ENCODE measurements around the gene PILRB.
A peak's percentile ranks its signal among the peaks of the same experiment; 100 is the strongest.
"Not testable (repeated sequence)": the region's sequence is repeated elsewhere in the genome, so short reads cannot be mapped to it uniquely, and the experiment has no call there.

PILRB gene

GRCh38 chr7:100358027-100358856 lies at the start of gene PILRB:
Gene PILRB, plus strand, starts transcription at chr7:100358117. Its CDS starts 186 bp downstream, at chr7:100358303.
- in situ Hi-C loops (cut with MboI; ENCODE audit: low sequenced_read_pairs) = loop anchor here (5.0 kb wide), 1 partner anchor 49 kb away; no protein-coding TSS in a partner anchor

GRCh38 chr7:100318329-100318728 lies 39.6 kb upstream of the PILRB start:
- H3K36me3 ChIP-seq (replicated peaks); in situ Hi-C loops (cut with MboI; ENCODE audit: low sequenced_read_pairs); H3K4me3 ChIP-seq; H3K9me3 ChIP-seq; H3K27me3 ChIP-seq (ENCODE audit: low read depth); DNase-seq (ENCODE audit: low spot score in 2 of 2); H3K4me1 ChIP-seq: not testable (repeated sequence)

More at GRCh38 chr7:100358027-100358856, at the start of gene PILRB:
- Histone ChIP-seq H3K36me3 (replicated peaks) (peaks cover 91% of the 10 kb centered on the region), H3K27me3 (ENCODE audit: low read depth) (no peaks in the 10 kb centered on the region), H3K9me3 (no peaks in the 10 kb centered on the region), H3K4me1 (no peaks in the 10 kb centered on the region), H3K4me3 (no peak within 1 kb of the TSS)
- DNase-seq (ENCODE audit: low spot score in 2 of 2) = no peak

DNA sequence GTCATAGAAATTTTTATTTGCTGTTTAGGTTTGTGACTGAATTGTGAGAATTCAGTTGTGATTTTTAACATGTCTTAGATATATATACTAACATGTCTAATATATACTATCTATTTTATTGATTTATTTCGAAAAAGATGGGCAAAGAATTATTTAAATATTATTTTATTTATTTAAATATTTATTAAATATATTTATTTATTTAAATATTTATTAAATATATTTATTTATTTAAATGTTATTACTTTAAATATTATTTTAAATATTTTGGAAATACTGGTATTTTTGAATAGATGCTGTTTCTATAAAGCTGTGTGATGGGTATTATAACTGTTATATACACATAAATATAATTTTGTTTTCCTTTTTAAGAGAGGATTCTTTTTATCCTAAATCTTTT lies 36.3 kb upstream of the PILRB start:
- in situ Hi-C loops (cut with MboI; ENCODE audit: low sequenced_read_pairs); H3K4me3 ChIP-seq; H3K4me1 ChIP-seq; H3K9me3 ChIP-seq; H3K27me3 ChIP-seq (ENCODE audit: low read depth); DNase-seq (ENCODE audit: low spot score in 2 of 2); H3K36me3 ChIP-seq (replicated peaks): not testable (repeated sequence)

- DNase-seq (ENCODE audit: low spot score in 2 of 2); H3K4me1 ChIP-seq; H3K9me3 ChIP-seq; H3K4me3 ChIP-seq; in situ Hi-C loops (cut with MboI; ENCODE audit: low sequenced_read_pairs); H3K36me3 ChIP-seq (replicated peaks); H3K27me3 ChIP-seq (ENCODE audit: low read depth): not testable (repeated sequence)
Measured at GRCh38 chr7:100324194-100324593, 33.7 kb upstream of the PILRB start.

GRCh38 chr7:100325671-100326070 lies 32.2 kb upstream of the PILRB start:
- H3K4me1 ChIP-seq; in situ Hi-C loops (cut with MboI; ENCODE audit: low sequenced_read_pairs); H3K36me3 ChIP-seq (replicated peaks); H3K27me3 ChIP-seq (ENCODE audit: low read depth); DNase-seq (ENCODE audit: low spot score in 2 of 2); H3K4me3 ChIP-seq; H3K9me3 ChIP-seq: not testable (repeated sequence)

DNA sequence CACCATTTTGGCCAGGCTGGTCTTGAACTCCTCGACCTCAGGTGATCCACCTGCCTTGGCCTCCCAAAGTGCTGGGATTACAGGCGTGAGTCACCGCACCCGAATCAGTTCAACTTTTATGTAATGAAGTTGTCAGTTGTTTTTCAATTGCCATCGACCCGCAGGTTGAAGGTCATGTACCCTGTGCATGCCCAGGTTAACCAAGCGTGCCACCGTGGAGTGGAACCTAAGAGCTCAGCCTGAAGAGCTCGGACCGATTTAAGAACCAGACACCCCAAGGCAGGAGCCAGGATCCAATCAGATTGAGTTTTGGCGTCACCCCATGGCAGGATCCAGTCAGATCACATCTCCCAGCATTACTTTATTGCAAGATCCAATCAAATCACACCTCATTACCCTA lies 31.0 kb upstream of the PILRB start:
- H3K4me3 ChIP-seq; H3K9me3 ChIP-seq; H3K4me1 ChIP-seq; DNase-seq (ENCODE audit: low spot score in 2 of 2); in situ Hi-C loops (cut with MboI; ENCODE audit: low sequenced_read_pairs); H3K27me3 ChIP-seq (ENCODE audit: low read depth); H3K36me3 ChIP-seq (replicated peaks): not testable (repeated sequence)

GRCh38 chr7:100335566-100336466 lies 22.1 kb upstream of the PILRB start:
- peak overlapping the region; percentile 92 for H3K4me3 ChIP-seq
- H3K36me3 ChIP-seq (replicated peaks) = peaks cover 12% of the 10 kb centered on the region
- H3K4me1 ChIP-seq; in situ Hi-C loops (cut with MboI; ENCODE audit: low sequenced_read_pairs); H3K9me3 ChIP-seq; H3K27me3 ChIP-seq (ENCODE audit: low read depth): not testable (repeated sequence)
- peak; percentile 76 to 96 for DNase-seq (ENCODE audit: low spot score in 2 of 2)

DNA sequence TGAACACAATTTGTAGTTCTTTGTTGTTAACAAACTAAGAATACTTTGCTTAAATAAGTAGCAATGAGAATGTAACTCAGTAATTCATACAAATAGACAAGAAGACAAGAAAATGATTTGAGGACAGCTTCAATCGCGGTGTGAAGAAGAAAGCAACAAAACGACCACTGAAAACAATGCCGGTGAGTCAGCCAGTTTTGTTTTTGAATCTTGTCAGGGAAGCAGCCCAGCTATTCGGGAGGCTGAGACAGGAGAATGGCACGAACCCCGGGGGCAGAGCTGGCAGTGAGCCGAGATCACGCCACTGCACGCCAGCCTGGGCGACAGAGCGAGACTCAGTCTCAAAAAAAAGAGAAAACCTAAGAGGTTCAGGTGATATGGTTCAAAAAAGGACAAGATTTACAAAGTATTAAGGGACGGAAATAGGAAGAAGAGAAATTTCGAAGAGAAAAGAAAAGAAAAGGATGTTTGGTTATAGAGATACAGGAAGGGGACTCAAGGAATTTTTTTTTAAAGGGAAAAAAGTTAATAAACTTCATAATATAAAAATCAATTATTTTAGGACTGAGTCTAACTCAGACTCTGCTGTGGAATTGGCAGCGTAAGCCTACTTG lies 19.7 kb upstream of the PILRB start:
- in situ Hi-C loops (cut with MboI; ENCODE audit: low sequenced_read_pairs); H3K9me3 ChIP-seq; H3K4me3 ChIP-seq; H3K4me1 ChIP-seq; H3K27me3 ChIP-seq (ENCODE audit: low read depth); DNase-seq (ENCODE audit: low spot score in 2 of 2): not testable (repeated sequence)
- peaks cover 28% of the 10 kb centered on the region for H3K36me3 ChIP-seq (replicated peaks)

- not testable (repeated sequence) for H3K27me3 ChIP-seq (ENCODE audit: low read depth); H3K9me3 ChIP-seq; H3K4me3 ChIP-seq; H3K4me1 ChIP-seq; DNase-seq (ENCODE audit: low spot score in 2 of 2)
- H3K36me3 ChIP-seq (replicated peaks) = peaks cover 51% of the 10 kb centered on the region
- in situ Hi-C loops (cut with MboI; ENCODE audit: low sequenced_read_pairs) = loop anchor here (10.0 kb wide), 1 partner anchor 206 kb away; no protein-coding TSS in a partner anchor
Measured at GRCh38 chr7:100341286-100341685, 16.6 kb upstream of the PILRB start.

GRCh38 chr7:100342765-100343164 lies 15.2 kb upstream of the PILRB start:
- H3K36me3 ChIP-seq (replicated peaks) = peaks cover 66% of the 10 kb centered on the region
- H3K4me1 ChIP-seq = no peaks in the 10 kb centered on the region

GRCh38 chr7:100344124-100344559 lies 13.8 kb upstream of the PILRB start:
- peaks cover 72% of the 10 kb centered on the region for H3K36me3 ChIP-seq (replicated peaks)
- H3K9me3 ChIP-seq; DNase-seq (ENCODE audit: low spot score in 2 of 2); H3K4me1 ChIP-seq; H3K27me3 ChIP-seq (ENCODE audit: low read depth); H3K4me3 ChIP-seq: not testable (repeated sequence)
- in situ Hi-C loops (cut with MboI; ENCODE audit: low sequenced_read_pairs) = loop anchor here (10.0 kb wide), 1 partner anchor 209 kb away; no protein-coding TSS in a partner anchor

More at GRCh38 chr7:100342765-100343164, 15.2 kb upstream of the PILRB start:
- in situ Hi-C loops (cut with MboI; ENCODE audit: low sequenced_read_pairs) = loop anchor here (10.0 kb wide), 1 partner anchor 208 kb away; no protein-coding TSS in a partner anchor
- H3K27me3 ChIP-seq (ENCODE audit: low read depth) = no peaks in the 10 kb centered on the region
- DNase-seq (ENCODE audit: low spot score in 2 of 2) = no peak
- no peaks in the 10 kb centered on the region for H3K9me3 ChIP-seq
- H3K4me3 ChIP-seq = no peak overlapping the region

- H3K4me3 ChIP-seq; H3K4me1 ChIP-seq; H3K27me3 ChIP-seq (ENCODE audit: low read depth); H3K9me3 ChIP-seq: not testable (repeated sequence)
- peak in 1 of 2 experiments; percentile 67 for DNase-seq (ENCODE audit: low spot score in 2 of 2)
- peaks cover 73% of the 10 kb centered on the region for H3K36me3 ChIP-seq (replicated peaks)
- in situ Hi-C loops (cut with MboI; ENCODE audit: low sequenced_read_pairs) = loop anchor here (10.0 kb wide), 1 partner anchor 210 kb away; no protein-coding TSS in a partner anchor
Measured at GRCh38 chr7:100344560-100345287, 13.2 kb upstream of the PILRB start.

GRCh38 chr7:100345288-100345672 lies 12.6 kb upstream of the PILRB start:
- H3K4me3 ChIP-seq; H3K4me1 ChIP-seq; H3K9me3 ChIP-seq; H3K27me3 ChIP-seq (ENCODE audit: low read depth): not testable (repeated sequence)
- in situ Hi-C loops (cut with MboI; ENCODE audit: low sequenced_read_pairs) = loop anchor here (10.0 kb wide), 1 partner anchor 210 kb away; no protein-coding TSS in a partner anchor
- DNase-seq (ENCODE audit: low spot score in 2 of 2) = peak; percentile 28 to 83
- peaks cover 78% of the 10 kb centered on the region for H3K36me3 ChIP-seq (replicated peaks)
